Parathyroid adenoma (tissue), 2 donors: Measurements from ENCODE around the gene SLC16A14.

ENCODE experiments used
- H2AFZ ChIP-seq: fragments of 300-600 bp; sonication (generic); one replicate; pipeline ENCODE4 v1.7.0; 2017; ENCODE audit warnings: antibody characterized with exemption, mild to moderate bottlenecking
- H3K27ac ChIP-seq: fragments of 300-600 bp; sonication (generic); one replicate; pipeline ENCODE4 v1.7.0; 2017
- H3K27me3 ChIP-seq: fragments of 300-600 bp; sonication (generic); one replicate; pipeline ENCODE4 v1.7.0; 2017; ENCODE audit warnings: low read length; ENCODE audit not compliant: control insufficient read depth, insufficient read depth
- H3K36me3 ChIP-seq: fragments of 300-600 bp; sonication (generic); one replicate; pipeline ENCODE4 v1.7.0; 2017; ENCODE audit warnings: low read length; ENCODE audit not compliant: control insufficient read depth, insufficient read depth
- H3K4me1 ChIP-seq: fragments of 300-600 bp; sonication (generic); one replicate; pipeline ENCODE4 v1.7.0; 2017; ENCODE audit warnings: control low read depth
- H3K4me2 ChIP-seq: fragments of 300-600 bp; sonication (generic); one replicate; pipeline ENCODE4 v1.7.0; 2017; ENCODE audit warnings: low read length
- H3K4me3 ChIP-seq: fragments of 300-600 bp; sonication (generic); one replicate; pipeline ENCODE4 v1.7.0; 2017; ENCODE audit warnings: low read depth, low read length
- H3K79me2 ChIP-seq: fragments of 300-600 bp; sonication (generic); one replicate; pipeline ENCODE4 v1.7.0; 2017; ENCODE audit warnings: control low read depth
- H3K9ac ChIP-seq: fragments of 300-600 bp; sonication (generic); one replicate; pipeline ENCODE4 v1.7.0; 2017; ENCODE audit warnings: mild to moderate bottlenecking
- H3K9me3 ChIP-seq: fragments of 300-600 bp; sonication (generic); one replicate; pipeline ENCODE4 v1.7.0; 2017; ENCODE audit warnings: low read length; ENCODE audit not compliant: control insufficient read depth
- CTCF ChIP-seq: fragments of 300-600 bp; sonication (generic); IDR thresholded peaks from one replicate; pipeline ENCODE4 v1.7.0; 2017; ENCODE audit warnings: antibody characterized with exemption, mild to moderate bottlenecking
- donor health status: primary hyperparathyroidism.

SLC16A14 gene

DNA sequence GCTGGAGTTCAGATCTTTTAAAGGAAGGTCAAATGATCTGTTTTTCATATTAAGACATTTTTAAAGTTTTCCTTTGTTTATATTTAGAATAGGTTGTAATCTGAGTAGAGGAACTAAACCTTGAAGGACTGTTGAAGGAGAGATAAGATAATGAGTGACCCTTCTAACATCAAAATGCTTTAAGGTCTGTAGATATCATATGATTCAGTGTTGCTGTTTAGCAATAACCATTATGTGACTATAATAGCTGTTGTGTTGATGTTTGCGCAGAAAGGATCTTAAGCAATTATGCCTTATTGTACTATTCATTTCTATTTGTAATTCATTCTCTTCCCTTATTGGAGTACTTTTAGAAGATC, 60.0 kb downstream of the SLC16A14 start:
- Histone ChIP-seq H3K4me2 (peak overlapping the region; percentile 49), H3K9me3 (no peaks in the 10 kb centered on the region), H3K4me1 (peaks cover 9% of the 10 kb centered on the region), H3K27me3 (no peaks in the 10 kb centered on the region), H2AFZ (peak overlapping the region; percentile 8), H3K4me3 (peak overlapping the region; percentile 42), H3K36me3 (no peaks in the 10 kb centered on the region), H3K27ac (peak overlapping the region; percentile 46), H3K79me2 (no peaks in the 10 kb centered on the region), H3K9ac (no peak overlapping the region)
- no peak for TF ChIP-seq CTCF

- H3K4me1 ChIP-seq, result peaks cover 9% of the 10 kb centered on the region
- peak overlapping the region; percentile 8 for H2AFZ ChIP-seq
- H3K9ac ChIP-seq, result no peak overlapping the region
- peak overlapping the region; percentile 42 for H3K4me3 ChIP-seq
- H3K4me2 ChIP-seq, result peak overlapping the region; percentile 49
- peak overlapping the region; percentile 46 for H3K27ac ChIP-seq
- no peaks in the 10 kb centered on the region for H3K79me2 ChIP-seq
- no peaks in the 10 kb centered on the region for H3K9me3 ChIP-seq
- no peaks in the 10 kb centered on the region for H3K36me3 ChIP-seq
- H3K27me3 ChIP-seq, result no peaks in the 10 kb centered on the region
- peak; percentile 95 for TF ChIP-seq CTCF
These were observed 60.6 kb downstream of the SLC16A14 start for GRCh38 chr2:230007931-230008707.

DNA sequence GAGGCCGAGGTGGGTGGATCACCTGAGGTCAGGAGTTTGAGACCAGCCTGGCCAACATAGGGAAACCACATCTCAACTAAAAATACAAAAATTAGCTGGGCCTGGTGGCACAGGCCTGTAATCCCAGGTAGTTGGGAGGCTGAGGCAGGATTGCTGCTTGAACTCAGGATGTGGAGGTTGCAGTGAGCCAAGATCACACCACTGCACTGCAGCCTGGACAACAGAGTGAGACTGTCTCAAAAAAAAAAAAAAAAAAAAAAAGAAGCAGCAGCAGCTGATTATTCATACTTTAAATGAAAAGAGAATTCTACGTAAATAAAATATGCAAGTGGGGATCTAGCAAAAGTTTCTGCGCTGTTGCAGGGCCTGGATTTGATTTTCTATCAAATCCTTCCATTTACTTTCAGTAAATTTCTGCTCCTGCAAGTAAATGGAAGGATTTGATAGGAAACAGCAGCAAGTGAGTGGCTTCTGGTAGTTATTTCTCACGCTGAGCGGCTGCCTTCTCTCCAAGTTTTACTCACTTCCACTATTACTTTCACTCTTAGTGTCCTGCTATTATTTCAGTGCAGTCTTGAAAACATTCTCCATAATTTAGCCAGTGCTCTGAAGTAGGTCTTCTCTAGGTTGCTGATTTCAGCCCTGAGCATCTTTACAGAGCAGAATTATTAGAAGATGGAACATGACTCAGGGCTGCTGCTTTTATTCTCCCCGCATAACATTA, 68.4 kb downstream of the SLC16A14 start:
- no peak overlapping the region for H3K4me2 ChIP-seq
- no peak overlapping the region for H3K9ac ChIP-seq
- TF ChIP-seq CTCF, result no peak

DNA sequence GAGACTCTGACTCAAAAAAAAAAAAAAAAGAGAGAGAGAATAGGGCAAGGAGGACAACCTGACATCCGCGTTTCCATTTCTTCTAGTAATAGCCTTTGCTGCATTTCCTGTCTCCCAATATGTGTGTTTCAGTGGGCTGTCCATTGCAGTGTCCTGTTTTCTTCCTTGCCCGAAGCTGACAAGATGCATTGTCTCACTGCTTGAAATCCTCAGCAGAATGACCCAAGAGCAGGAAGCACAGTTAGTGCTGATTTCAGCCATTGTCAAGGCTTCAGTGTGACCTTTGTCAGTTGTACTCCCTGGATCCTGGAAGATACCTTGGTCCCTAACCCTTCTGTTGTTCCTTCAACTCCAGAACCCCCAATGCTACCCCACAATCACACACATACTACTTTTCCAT, 71.2 kb downstream of the SLC16A14 start:
- Histone ChIP-seq H3K36me3 (no peaks in the 10 kb centered on the region), H3K27me3 (no peaks in the 10 kb centered on the region), H2AFZ (no peak overlapping the region), H3K9ac (no peak overlapping the region), H3K4me3 (no peak overlapping the region), H3K4me2 (no peak overlapping the region), H3K4me1 (no peaks in the 10 kb centered on the region), H3K27ac (no peak overlapping the region), H3K9me3 (no peaks in the 10 kb centered on the region), H3K79me2 (no peaks in the 10 kb centered on the region)
- no peak for TF ChIP-seq CTCF

More for the DNA sequence above, 68.4 kb downstream of the SLC16A14 start:
- Histone ChIP-seq H3K79me2 (no peaks in the 10 kb centered on the region), H2AFZ (no peak overlapping the region), H3K4me1 (no peaks in the 10 kb centered on the region), H3K27me3 (no peaks in the 10 kb centered on the region), H3K4me3 (no peak overlapping the region), H3K9me3 (no peaks in the 10 kb centered on the region), H3K36me3 (no peaks in the 10 kb centered on the region), H3K27ac (no peak overlapping the region)
